ENCODE results near the gene DRICH1.

DNA sequence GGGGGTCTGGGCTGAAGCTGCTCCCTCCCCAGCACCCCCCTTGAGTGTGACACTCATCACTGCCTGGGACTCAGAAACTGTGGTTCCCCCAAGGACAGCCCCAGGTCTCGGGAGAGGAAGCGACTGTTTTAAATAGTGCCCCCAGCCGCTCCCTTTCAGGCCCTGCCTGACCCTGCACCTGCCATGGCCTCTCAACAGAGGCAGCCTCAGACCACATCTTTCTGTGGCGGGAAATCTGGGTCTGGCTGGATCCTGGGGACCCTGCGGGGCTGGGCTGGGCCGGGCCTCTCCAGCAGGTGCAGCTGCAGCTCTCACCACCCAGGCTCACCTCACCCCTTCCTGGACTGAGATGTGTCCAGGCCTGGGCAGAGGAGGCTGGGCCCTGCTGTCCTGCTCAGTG is 48.3 kb downstream of the DRICH1 start:
- TF ChIP-seq, protein P1, sequence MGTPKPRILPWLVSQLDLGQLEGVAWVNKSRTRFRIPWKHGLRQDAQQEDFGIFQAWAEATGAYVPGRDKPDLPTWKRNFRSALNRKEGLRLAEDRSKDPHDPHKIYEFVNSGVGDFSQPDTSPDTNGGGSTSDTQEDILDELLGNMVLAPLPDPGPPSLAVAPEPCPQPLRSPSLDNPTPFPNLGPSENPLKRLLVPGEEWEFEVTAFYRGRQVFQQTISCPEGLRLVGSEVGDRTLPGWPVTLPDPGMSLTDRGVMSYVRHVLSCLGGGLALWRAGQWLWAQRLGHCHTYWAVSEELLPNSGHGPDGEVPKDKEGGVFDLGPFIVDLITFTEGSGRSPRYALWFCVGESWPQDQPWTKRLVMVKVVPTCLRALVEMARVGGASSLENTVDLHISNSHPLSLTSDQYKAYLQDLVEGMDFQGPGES (IDR thresholded peaks at IDR 0.05; ENCODE audit: low read depth, low read length) = no peak
- TF ChIP-seq EP300 (IDR thresholded peaks at IDR 0.05; ENCODE audit: borderline replicate concordance in 1 of 2, low read depth in 1 of 2, low read length in 1 of 2) = no peak
- TF ChIP-seq JUND (IDR thresholded peaks at IDR 0.05) = no peak
- TF ChIP-seq, protein P2, sequence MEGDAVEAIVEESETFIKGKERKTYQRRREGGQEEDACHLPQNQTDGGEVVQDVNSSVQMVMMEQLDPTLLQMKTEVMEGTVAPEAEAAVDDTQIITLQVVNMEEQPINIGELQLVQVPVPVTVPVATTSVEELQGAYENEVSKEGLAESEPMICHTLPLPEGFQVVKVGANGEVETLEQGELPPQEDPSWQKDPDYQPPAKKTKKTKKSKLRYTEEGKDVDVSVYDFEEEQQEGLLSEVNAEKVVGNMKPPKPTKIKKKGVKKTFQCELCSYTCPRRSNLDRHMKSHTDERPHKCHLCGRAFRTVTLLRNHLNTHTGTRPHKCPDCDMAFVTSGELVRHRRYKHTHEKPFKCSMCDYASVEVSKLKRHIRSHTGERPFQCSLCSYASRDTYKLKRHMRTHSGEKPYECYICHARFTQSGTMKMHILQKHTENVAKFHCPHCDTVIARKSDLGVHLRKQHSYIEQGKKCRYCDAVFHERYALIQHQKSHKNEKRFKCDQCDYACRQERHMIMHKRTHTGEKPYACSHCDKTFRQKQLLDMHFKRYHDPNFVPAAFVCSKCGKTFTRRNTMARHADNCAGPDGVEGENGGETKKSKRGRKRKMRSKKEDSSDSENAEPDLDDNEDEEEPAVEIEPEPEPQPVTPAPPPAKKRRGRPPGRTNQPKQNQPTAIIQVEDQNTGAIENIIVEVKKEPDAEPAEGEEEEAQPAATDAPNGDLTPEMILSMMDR (IDR thresholded peaks at IDR 0.05) = no peak
